Osteoblast (primary cell): ENCODE data around the gene COX5B. TPM values are rescaled to one million over a fixed set of nuclear protein-coding genes. Genes with fewer than 3 reads are reported as not detected.

ENCODE experiments used
- DNase-seq: peaks from one replicate; pipeline ENCODE4 v3.0.0; 2011; ENCODE audit warnings: low spot score, mixed read lengths; ENCODE audit not compliant: insufficient read length; ENCODE audit errors: missing footprints
- H2AFZ ChIP-seq: 2 replicates; pipeline ENCODE4 v1.6.0; 2011; ENCODE audit warnings: mild to moderate bottlenecking, low read length
- H3K27ac ChIP-seq: 2 replicates; pipeline ENCODE4 v1.5.1; 2011; ENCODE audit warnings: mild to moderate bottlenecking, low read depth, low read length, moderate library complexity
- H3K27me3 ChIP-seq: 2 replicates; pipeline ENCODE4 v1.6.0; 2012; ENCODE audit warnings: mild to moderate bottlenecking, control low read depth, inconsistent platforms, low read length, moderate library complexity; ENCODE audit not compliant: insufficient read depth
- H3K36me3 ChIP-seq: 2 replicates; pipeline ENCODE4 v1.5.1; 2011; ENCODE audit warnings: mild to moderate bottlenecking, low read length, control low read depth, moderate library complexity; ENCODE audit not compliant: insufficient read depth
- H3K4me1 ChIP-seq: 2 replicates; pipeline ENCODE4 v1.5.1; 2011; ENCODE audit warnings: mild to moderate bottlenecking, low read length, control low read depth, moderate library complexity; ENCODE audit not compliant: insufficient read depth
- H3K4me2 ChIP-seq: 2 replicates; pipeline ENCODE4 v1.6.0; 2011; ENCODE audit warnings: mild to moderate bottlenecking, low read length; ENCODE audit not compliant: insufficient read depth
- H3K4me3 ChIP-seq: fragments of 200-600 bp; sonication (generic); 3 replicates; pipeline ENCODE4 v1.5.1; 2012; ENCODE audit warnings: mild to moderate bottlenecking, low read length, inconsistent platforms; ENCODE audit not compliant: insufficient read depth
- H3K79me2 ChIP-seq: 2 replicates; pipeline ENCODE4 v1.6.0; 2012; ENCODE audit warnings: mild to moderate bottlenecking, low read length, control low read depth, inconsistent platforms; ENCODE audit not compliant: insufficient read depth
- H3K9me3 ChIP-seq: 2 replicates; pipeline ENCODE4 v1.5.1; 2011; ENCODE audit warnings: low read depth, low read length, control low read depth
- H4K20me1 ChIP-seq: 2 replicates; pipeline ENCODE4 v1.6.0; 2012; ENCODE audit warnings: mild to moderate bottlenecking, low read length, control low read depth; ENCODE audit not compliant: insufficient read depth
- CTCF ChIP-seq: IDR thresholded peaks from 2 replicates; pipeline ENCODE4 v1.5.1; 2011; ENCODE audit warnings: mild to moderate bottlenecking, low read depth, low read length, moderate library complexity; ENCODE audit errors: extremely low read depth
- total RNA-seq: library from RNA; depleted of rRNA; stranded (reverse); fragments of >200 nt; gene quantifications from 2 replicates; pipeline ENCODE4 v1.2.3, GENCODE V29; 2012

Gene COX5B
- total RNA-seq, 1 donor, result 214 TPM

GRCh38 chr2:97653473-97653872 lies 7.6 kb downstream of the COX5B start:
- H3K27ac ChIP-seq, result no peak overlapping the region
- H3K4me2 ChIP-seq, result no peak overlapping the region
- H3K9me3 ChIP-seq, result no peaks in the 10 kb centered on the region
- peaks cover 54% of the 10 kb centered on the region for H3K36me3 ChIP-seq
- no peak for TF ChIP-seq CTCF
- no peak overlapping the region for H2AFZ ChIP-seq
- H3K79me2 ChIP-seq, result peaks cover 2% of the 10 kb centered on the region
- no peak overlapping the region for H3K4me3 ChIP-seq
- H4K20me1 ChIP-seq, result no peaks in the 10 kb centered on the region
- DNase-seq, result no peak
- H3K27me3 ChIP-seq, result no peaks in the 10 kb centered on the region
- H3K4me1 ChIP-seq, result no peaks in the 10 kb centered on the region

- Histone ChIP-seq H3K4me3 (no peak overlapping the region), H3K4me2 (no peak overlapping the region), H3K36me3 (peaks cover 55% of the 10 kb centered on the region), H2AFZ (no peak overlapping the region), H3K27me3 (no peaks in the 10 kb centered on the region), H3K9me3 (no peaks in the 10 kb centered on the region), H4K20me1 (no peaks in the 10 kb centered on the region), H3K4me1 (no peaks in the 10 kb centered on the region), H3K27ac (no peak overlapping the region), H3K79me2 (peaks cover 4% of the 10 kb centered on the region)
- TF ChIP-seq CTCF, result no peak
- DNase-seq, result no peak
Observed at GRCh38 chr2:97653874-97654273, 8.0 kb downstream of the COX5B start.

GRCh38 chr2:97654309-97654708 lies 8.4 kb downstream of the COX5B start:
- no peak for DNase-seq
- no peak overlapping the region for H3K4me2 ChIP-seq
- no peaks in the 10 kb centered on the region for H3K4me1 ChIP-seq
- H3K79me2 ChIP-seq, result peaks cover 9% of the 10 kb centered on the region
- no peak overlapping the region for H3K27ac ChIP-seq
- peaks cover 53% of the 10 kb centered on the region for H3K36me3 ChIP-seq
- no peak overlapping the region for H2AFZ ChIP-seq
- no peak for TF ChIP-seq CTCF
- no peak overlapping the region for H3K4me3 ChIP-seq
- H3K27me3 ChIP-seq, result no peaks in the 10 kb centered on the region
- H3K9me3 ChIP-seq, result no peaks in the 10 kb centered on the region
- no peaks in the 10 kb centered on the region for H4K20me1 ChIP-seq

GRCh38 chr2:97654791-97655190 lies 8.9 kb downstream of the COX5B start:
- no peak for TF ChIP-seq CTCF
- H3K79me2 ChIP-seq, result peaks cover 13% of the 10 kb centered on the region
- no peak overlapping the region for H3K27ac ChIP-seq
- no peak overlapping the region for H3K4me3 ChIP-seq
- H3K27me3 ChIP-seq, result no peaks in the 10 kb centered on the region
- peaks cover 56% of the 10 kb centered on the region for H3K36me3 ChIP-seq
- peak; percentile 88 for DNase-seq
- no peaks in the 10 kb centered on the region for H3K4me1 ChIP-seq
- no peak overlapping the region for H2AFZ ChIP-seq
- no peaks in the 10 kb centered on the region for H3K9me3 ChIP-seq
- H4K20me1 ChIP-seq, result no peaks in the 10 kb centered on the region
- no peak overlapping the region for H3K4me2 ChIP-seq
